Fibroblast of skin of left biceps (primary cell): Measurements from ENCODE around the gene POU6F2.

Experiments
- DNase-seq, 2 experiments: peaks; one replicate each; pipeline ENCODE4 v3.0.0-alpha.2; 2013; ENCODE audit warnings: low read depth in 2 of 2

POU6F2 gene

DNA sequence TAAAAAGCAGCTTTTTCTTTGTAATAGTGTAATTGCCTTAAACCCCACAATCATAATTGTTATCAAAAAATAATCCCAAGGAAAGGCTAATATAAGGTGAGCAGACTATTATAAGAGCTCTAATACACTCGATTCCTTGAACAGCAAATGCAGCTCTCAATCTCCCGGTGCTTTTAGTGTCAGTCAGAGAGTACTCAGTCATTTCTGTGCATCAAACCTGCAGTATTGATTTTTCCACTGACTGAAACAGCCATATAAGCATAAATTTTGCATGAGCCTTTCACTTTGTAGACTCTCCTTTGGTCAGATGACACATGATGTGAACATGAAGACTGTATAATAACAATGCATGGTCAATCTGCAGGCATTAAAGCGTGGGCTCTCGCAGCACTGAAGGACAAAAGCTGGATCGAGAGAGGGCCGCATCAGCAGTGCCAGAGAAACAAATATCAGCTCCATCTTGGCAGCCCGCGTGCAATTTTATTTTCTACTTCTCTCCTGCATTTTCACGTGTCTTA lies 272.0 kb downstream of the POU6F2 start:
- DNase-seq: no peak

DNA sequence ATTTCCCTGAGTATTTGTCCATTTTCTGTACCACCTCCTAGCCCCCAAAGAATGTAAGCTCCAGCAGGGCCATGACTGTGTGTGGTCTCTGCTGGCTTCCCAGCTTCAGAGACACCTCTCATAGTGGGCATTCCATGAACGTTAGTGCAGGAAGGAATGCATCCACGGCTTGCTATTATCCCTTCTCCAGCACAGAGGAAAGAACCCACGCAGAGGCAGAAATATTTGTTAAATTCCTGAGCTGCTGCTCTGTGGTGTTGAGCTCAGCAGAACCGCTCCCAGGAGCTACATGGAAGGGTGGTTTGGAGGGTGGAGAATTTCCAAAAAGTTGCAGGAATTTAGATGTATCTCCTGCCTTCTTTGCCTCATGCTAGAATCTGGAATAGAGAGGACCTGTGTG lies 275.2 kb downstream of the POU6F2 start:
- peak; percentile 86 to 88 for DNase-seq

DNA sequence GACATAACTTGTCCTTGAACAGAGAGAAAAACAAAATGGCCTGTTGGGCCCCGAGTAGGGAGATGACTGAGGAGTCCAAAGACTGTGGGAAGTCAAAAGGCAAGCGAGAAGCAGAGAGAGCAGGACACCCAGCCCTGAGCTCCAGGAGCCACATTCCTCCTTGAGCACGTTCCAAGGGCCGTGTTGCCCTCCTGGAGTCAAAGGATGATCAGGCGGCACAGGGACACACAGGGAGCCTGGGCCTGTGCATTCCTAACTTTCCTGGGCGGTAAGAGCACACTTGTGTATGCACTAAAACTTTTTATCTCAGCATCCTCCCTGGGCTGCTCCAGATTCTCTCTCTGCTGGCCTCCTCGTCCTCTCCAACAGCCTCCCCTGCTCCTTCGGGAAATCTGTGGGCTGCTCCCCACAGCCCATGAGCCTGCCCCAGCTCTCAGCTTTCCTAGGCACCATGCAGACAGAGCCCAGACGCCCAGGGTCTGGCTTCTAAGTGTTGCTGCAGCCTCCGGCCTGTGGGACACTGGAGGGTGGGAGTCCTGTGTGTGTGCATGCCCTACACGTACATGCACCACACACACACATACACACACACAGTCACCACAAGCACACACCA lies 281.8 kb downstream of the POU6F2 start:
- DNase-seq: no peak

DNA sequence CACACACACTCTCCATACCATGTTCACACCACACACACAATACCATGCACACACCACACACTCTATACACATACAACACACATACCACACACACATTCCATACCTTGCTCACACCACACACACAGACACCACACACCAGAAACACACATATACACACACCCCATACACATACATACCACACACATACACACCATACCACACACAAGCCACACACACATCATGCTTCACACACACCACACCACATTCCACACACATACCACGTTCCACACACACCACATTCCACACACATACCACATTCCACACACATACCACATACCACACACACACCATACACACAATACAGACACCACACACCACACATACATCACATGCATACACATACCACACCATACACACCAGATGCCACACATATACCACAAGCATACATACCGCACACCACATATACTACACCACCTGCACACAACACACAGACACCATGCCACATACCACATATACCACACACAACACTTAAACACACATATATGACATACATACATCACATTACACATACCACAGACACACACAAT lies 282.7 kb downstream of the POU6F2 start:
- no peak for DNase-seq

DNA sequence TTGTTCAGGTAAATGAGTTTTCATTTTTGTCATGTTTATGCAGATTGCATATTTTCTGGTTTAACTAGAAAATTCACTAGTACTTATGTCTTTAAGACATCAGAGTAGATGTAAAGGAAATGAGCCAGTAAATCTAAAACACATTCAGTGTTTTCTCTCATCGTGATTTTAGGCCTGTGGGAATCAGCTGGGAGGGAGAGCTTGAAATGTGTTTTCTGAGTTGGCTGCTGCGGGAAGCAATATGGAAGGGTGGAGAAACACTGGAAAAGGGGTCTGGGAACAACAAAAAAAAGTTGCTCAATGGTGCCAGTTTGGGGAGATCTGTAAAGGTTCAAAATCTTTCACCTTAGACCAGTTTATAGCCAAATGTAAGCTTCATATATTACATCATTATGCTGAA lies 284.1 kb downstream of the POU6F2 start:
- no peak for DNase-seq

DNA sequence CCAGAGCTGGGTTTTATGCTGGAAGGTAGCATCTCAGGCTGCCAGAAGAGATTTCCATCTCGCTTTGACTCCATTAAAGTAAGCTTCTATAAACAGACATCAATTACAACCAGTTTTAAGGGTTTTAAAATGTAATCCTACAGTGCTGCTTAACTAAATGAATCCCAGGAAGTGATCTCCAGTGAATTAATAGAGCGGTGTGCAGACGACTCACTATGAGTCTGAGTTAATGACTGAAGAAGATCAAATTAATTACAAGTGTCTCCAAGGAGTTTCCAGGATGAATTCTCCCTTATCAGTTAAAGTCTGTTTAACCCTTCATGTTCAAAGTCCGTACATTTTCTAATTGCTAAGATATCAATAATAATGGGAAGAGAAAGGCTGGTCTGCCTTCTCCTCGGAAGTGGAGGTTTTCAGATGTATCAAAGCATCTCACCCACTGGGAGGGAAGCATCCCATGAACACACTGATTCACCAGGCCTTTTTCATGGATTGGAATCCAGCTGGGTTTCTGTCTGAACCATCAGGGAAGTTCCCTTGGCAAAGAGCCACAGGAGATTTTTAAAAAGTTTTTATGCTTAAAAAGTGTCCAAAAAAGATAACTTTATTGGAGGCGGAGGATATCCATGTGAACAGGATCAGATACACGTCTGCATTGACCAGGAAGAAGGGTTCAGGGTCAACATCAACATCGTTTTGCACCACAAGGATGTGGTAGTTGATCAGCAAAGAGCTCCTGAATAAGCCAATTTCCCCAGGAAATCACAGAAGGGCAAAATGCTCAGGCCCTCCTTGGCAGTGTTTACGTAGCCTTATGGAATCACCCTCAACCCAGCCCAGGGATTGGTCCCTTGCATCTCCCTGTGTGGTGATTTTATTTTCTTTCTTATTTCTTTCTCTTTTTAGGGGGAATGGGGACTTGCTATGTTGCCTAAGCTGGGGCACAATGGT lies 288.2 kb downstream of the POU6F2 start:
- no peak for DNase-seq

DNA sequence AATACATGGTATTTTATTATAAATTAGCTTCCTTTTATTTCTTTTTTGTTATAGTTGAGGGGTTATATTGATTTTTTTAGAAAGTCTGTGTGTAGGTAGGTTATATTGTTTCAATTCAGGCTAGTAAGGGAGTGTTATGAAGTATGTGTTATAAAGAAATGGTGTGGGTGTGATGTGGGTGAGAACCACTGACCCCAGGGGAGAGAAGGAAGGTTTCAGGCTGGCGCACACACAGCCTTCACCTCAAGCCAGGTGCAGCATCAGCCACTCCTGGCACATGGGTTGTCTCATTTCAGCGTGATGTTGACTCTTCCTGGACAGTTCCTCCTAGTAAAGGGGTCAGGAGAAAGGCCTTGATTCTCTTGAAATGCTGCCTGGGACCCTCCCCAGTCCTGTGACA lies 291.3 kb downstream of the POU6F2 start:
- DNase-seq: no peak

DNA sequence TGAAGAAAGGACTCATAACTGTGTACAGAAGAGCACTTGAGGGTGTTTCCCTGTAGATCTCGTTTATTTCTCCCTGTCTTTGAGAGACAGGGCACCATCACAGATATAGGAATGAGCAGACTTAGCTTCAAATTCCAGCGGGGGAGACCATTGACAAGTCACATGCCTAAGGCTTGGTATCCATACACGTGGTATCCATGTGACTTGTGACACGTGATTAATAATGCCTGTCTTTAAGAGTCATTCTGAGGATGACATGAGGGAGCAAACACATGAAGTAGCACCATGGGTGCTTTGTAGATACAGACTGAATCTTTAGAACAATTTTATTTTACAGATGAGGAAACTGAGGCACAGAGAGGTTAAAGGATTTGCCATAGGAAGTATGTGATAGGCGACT lies 292.3 kb downstream of the POU6F2 start:
- no peak for DNase-seq

DNA sequence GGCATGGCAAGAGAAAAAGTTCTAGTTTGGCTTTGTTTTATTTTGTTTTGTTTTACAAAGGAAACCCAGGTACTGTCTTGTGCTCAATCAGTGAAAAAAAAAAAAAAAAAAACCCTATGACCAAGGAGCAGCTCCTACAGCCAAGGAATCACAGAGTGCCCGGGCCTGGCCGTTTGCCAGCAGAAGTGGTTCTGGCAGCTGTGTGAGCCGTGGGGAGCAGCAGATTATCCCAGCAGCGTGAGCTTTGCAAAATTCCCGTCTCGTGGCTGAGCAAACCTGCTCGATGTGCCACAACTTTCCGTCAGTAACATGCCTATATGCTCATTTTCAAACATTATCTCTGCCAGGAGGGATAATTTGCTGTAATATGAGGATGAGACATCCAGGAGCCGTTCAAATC lies 293.7 kb downstream of the POU6F2 start:
- no peak for DNase-seq

DNA sequence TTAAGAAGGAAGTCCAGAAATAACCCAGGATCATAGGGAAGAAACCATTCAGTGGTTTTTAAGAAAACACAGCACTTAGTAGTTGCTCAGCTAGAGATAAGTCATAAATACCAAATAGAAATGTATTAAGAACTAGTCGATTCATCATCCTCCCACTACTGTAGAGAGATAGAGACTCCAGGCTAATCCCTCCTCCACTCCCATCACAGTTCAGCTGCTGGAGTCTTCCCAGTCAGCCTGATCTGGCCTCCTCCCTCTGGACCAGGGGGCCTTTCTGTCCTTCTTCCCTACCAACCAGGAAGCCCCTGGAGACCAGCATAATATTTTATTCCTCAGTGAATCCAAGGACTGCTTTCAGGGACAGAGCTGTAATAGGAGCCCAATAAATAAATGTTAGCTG lies 294.4 kb downstream of the POU6F2 start:
- no peak for DNase-seq

DNA sequence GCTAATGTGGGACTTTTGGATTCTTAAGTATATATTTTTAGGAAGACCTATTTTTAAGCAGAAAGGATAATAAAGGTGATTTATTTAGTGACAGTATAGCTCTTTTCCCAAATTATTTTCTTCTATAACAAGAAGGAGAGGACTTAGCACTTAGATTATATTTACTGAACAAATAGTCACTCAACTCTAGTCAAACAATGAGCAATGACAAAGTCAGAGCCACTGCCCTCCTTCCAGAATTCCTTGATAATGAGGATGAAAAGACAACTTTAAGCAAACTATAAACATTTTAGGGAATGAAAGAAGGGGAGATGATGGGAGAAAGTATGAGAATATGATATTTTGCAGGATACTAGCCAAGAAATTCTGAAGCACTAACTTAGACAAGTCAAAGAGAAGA lies 295.0 kb downstream of the POU6F2 start:
- no peak for DNase-seq

DNA sequence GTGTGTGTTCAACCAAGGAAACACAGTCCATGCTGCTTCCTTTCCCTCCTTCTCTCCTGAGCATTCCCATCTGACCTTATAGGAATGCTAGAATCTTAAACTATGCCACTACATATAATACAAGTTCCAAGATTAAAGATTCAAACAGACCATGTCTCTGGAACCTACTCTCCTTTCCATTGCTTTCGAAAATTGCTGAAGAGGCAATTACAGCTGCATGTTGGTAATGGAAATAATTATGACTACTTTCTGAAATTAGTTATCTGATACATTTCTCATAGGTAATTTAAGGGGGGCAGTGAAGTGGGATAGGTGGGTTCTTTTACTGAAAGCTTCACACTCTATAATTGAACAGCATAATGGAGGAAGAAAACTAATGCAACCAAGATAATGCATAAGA lies 302.6 kb downstream of the POU6F2 start:
- DNase-seq: no peak

DNA sequence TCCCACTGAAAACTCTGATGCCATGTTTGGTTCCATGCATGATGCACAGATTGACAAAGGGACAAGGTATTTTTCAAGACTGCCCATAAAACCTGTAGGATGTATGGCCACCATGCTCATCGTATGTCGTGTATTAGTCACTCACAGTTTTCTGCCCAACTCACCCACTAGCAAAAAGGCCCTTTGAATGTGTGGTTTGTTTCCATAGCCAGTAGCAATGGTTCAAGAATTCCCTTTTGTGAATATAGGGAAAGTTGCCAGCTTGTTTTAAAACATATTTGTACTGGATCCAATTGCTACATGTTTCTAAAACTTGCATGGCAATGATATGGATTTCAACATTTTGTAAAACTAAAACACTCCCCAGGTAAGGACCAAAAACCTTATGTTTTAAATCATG lies 307.5 kb downstream of the POU6F2 start:
- no peak for DNase-seq

DNA sequence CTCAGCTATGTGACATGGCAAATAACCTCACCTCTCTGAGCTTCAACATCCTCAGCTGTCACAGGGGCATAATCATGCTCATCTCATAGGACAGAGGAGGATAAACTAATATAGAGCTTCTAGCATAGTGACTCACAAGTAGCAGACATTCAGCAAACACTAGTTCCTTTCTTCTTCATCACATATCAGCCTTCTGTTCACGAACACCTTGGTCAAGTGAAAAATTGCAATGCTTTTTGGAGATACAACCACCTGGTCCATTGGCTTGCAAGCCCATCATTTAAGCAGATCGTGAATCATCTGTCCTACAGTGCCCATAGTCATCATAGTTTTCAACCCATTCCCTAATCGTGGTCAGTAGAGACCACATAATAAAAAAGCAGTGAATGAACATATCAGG lies 310.6 kb downstream of the POU6F2 start:
- DNase-seq: no peak

DNA sequence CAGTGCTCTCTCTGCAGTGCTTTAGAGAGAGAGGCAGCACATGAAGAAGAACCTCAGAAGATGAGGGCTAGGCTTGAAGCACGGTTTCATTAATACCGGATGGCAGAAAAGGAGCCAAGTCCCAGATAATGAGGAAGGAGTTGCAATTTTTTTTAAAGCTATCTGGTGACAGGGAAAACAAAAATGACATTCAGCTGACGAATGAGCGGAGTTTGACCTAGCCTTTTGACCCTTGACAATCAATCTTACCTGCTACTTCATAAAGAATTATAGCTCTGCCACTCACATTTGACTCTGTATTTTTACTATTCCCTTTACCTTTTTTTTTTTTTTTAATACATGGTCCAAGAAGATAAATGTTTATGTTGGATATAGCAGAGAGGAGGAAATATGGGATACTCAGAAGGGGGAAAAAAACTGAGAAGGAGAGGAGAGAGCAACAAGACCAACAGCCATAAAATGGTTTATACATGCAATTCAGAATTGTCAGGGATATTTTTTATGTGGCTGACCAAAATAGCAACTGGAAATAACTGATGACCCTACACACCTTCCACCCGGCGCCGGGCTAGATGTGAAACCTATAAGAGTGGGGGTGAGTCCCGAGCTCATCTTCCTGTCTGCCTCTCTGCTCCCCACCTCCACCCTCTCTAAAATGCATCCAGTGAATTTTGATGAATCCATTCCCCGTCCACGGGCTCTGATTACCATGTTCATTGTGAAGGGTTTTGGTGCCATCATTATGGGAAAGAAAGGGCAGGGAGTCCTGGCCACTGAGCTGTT lies 314.1 kb downstream of the POU6F2 start:
- DNase-seq: no peak

DNA sequence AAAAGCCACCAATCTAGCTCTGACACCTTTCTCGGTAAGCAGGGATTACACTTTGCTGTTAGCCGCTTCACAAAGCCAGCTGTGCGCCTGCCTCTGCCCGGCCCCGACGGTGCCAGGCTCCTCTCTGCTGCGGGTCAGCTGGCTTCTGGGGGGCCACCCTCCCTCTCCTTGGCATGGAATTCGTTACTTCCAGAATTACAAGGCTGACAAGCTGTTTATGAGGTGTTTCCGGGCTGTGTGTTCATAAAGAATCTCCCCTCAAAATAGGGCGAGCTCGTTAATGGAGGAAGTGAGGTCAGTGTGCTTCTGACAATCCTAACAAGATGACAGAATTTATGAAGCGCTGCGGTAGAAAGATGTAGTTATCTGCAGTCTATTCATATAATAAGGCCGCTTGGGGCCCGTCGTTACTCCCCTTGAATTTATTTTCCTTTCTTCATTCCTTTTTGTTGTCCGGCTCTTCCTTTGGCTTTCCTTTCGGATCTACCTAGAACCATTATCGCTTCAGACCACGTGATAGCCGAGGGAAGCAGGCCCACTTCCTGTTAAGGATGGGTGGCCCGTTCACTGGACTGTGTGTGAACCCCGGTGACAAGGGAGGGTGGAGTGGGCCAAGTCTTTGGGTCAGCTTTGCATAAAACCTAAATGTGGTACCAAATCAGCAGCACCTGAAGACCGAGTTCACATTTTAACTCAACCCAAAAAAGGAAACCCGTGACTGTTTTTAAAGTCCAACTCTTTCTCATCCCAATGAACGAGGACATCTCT lies 315.5 kb downstream of the POU6F2 start:
- no peak for DNase-seq

DNA sequence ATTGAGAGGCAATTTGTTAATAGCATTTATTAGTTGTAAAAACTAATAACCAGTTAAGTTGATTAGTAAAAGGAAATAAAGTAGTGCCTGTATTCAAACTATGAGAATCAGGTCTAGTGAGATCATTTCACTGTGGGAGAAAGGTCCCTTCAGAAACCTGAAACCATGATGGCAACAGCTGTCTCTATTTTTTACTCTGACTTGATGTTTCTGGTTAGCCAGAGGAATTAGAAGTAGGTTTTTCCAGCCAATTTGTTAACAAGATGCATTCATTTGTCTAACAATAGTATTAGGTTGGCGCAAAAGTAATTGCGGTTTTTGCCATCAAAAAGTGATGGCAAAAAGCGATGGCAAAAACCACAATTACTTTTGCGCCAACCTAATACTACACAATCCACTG lies 316.3 kb downstream of the POU6F2 start:
- no peak for DNase-seq

DNA sequence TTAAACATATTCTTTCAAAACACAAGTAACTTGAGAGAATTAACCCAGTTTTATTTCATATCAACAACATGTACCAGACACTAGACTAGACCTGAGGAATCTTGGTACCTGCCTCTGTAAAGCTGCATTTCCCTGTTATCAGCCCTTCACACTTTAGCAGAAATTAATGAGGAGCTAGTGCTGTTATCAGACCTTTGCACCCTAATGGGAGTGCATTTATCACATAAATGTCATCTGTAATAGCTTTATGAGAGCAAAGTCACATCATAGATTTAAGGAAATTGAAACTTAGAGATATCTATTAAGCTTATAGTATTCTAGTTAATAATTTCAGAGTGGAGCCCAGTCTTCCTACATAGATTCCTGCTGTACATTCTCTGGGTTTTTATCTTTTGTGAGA lies 318.1 kb downstream of the POU6F2 start:
- no peak for DNase-seq

DNA sequence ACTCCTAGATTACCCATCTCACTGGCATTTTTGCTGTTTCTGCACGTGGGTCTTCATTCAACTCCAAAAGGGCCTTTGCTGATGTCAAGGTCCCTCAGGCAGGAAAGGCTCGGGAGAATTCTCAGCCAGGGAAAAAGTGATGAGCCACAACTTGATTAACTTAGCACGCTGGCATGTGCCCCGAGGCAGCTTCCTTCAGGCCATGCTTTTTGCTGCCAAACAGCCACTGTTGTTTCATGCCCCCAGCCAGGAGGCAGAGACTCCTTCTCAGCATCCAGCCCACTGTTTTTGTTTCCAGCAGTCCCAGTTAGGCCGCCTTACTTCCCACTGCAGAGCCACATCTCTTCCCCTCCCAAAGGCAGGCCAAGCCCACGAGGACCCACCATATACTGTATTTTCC lies 322.0 kb downstream of the POU6F2 start:
- DNase-seq: no peak

DNA sequence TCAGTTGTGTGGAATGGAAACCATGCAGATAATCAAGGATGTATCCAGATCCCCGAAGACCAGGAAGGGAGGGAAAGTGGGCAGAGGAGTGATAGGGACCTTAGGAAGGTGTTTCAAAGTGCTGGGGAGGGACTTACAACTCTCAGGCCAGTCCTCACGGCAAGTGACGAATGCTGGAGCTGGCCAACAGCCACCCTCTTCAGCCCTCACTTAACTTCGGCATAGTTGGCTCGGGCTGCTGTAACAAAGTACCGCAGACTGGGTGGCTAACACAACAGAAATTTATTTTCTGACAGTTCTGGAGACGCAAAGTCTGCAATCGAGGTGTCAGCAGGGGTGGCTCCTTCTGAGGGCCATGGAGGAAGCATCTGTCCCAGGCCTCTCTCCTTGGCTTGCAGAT lies 322.6 kb downstream of the POU6F2 start:
- DNase-seq: no peak

DNA sequence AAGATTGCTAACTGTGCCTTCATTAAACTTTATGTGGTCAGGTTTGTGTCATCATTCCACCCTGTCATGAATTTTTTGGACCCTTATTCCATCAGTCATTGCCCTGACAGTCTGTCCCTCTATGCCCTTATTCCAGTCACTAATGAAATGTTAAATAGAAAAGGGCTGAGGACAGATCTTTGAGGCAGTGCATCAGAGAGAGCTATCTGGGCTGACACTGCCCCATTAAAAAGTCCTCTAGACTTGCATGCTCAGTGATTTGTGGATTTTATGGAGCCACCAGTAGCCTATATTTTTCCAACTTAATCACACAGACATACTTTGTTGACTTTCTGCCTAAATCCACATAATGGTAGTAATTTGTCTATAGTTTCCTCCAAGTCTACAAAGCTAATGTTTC lies 323.8 kb downstream of the POU6F2 start:
- no peak for DNase-seq
